Measurements from ENCODE around the gene DISP2.

DISP2 gene

GRCh38 chr15:40325700-40326099 lies 32.3 kb upstream of the DISP2 start:
- no peak for DNase-seq
- peaks cover 19% of the 10 kb centered on the region for H3K36me3 ChIP-seq
- no peak overlapping the region for H3K4me3 ChIP-seq (ENCODE audit: low read depth, low read length)
- no peak for TF ChIP-seq CTCF (IDR thresholded peaks at IDR 0.05; ENCODE audit: low read depth, low read length)
- H3K9me3 ChIP-seq (ENCODE audit: severe bottlenecking): no peaks in the 10 kb centered on the region
- no peak overlapping the region for H3K27ac ChIP-seq
- H3K27me3 ChIP-seq (ENCODE audit: insufficient read depth, low read depth, severe bottlenecking): no peaks in the 10 kb centered on the region

GRCh38 chr15:40327457-40327856 lies 30.6 kb upstream of the DISP2 start:
- Histone ChIP-seq H3K27ac (no peak overlapping the region), H3K36me3 (peaks cover 19% of the 10 kb centered on the region), H3K9me3 (ENCODE audit: severe bottlenecking) (no peaks in the 10 kb centered on the region), H3K4me3 (ENCODE audit: low read depth, low read length) (no peak overlapping the region), H3K27me3 (ENCODE audit: insufficient read depth, low read depth, severe bottlenecking) (no peaks in the 10 kb centered on the region)
- no peak for TF ChIP-seq CTCF (IDR thresholded peaks at IDR 0.05; ENCODE audit: low read depth, low read length)
- DNase-seq: no peak

- no peak for DNase-seq
Measured at GRCh38 chr15:40328176-40328575, 29.8 kb upstream of the DISP2 start.

GRCh38 chr15:40328751-40329150 lies 29.3 kb upstream of the DISP2 start:
- H3K4me3 ChIP-seq (ENCODE audit: low read depth, low read length): no peak overlapping the region
- H3K27ac ChIP-seq: no peak overlapping the region

More at GRCh38 chr15:40328176-40328575, 29.8 kb upstream of the DISP2 start:
- H3K36me3 ChIP-seq: peaks cover 19% of the 10 kb centered on the region
- H3K27ac ChIP-seq: no peak overlapping the region
- H3K27me3 ChIP-seq (ENCODE audit: insufficient read depth, low read depth, severe bottlenecking): no peaks in the 10 kb centered on the region
- H3K4me3 ChIP-seq (ENCODE audit: low read depth, low read length): no peak overlapping the region
- H3K9me3 ChIP-seq (ENCODE audit: severe bottlenecking): no peaks in the 10 kb centered on the region
- TF ChIP-seq CTCF (IDR thresholded peaks at IDR 0.05; ENCODE audit: low read depth, low read length): no peak

GRCh38 chr15:40329804-40330203 lies 28.2 kb upstream of the DISP2 start:
- no peak for TF ChIP-seq CTCF (IDR thresholded peaks at IDR 0.05; ENCODE audit: low read depth, low read length)
- H3K27ac ChIP-seq: no peak overlapping the region
- no peak for DNase-seq

More at GRCh38 chr15:40328751-40329150, 29.3 kb upstream of the DISP2 start:
- TF ChIP-seq CTCF (IDR thresholded peaks at IDR 0.05; ENCODE audit: low read depth, low read length): no peak
- no peaks in the 10 kb centered on the region for H3K27me3 ChIP-seq (ENCODE audit: insufficient read depth, low read depth, severe bottlenecking)
- no peak for DNase-seq
- H3K36me3 ChIP-seq: peaks cover 19% of the 10 kb centered on the region
- no peaks in the 10 kb centered on the region for H3K9me3 ChIP-seq (ENCODE audit: severe bottlenecking)

GRCh38 chr15:40330368-40330836 lies 27.6 kb upstream of the DISP2 start:
- H3K9me3 ChIP-seq (ENCODE audit: severe bottlenecking): no peaks in the 10 kb centered on the region
- no peak overlapping the region for H3K4me3 ChIP-seq (ENCODE audit: low read depth, low read length)
- H3K27me3 ChIP-seq (ENCODE audit: insufficient read depth, low read depth, severe bottlenecking): no peaks in the 10 kb centered on the region
- TF ChIP-seq CTCF (IDR thresholded peaks at IDR 0.05; ENCODE audit: low read depth, low read length): no peak
- H3K27ac ChIP-seq: no peak overlapping the region
- peaks cover 15% of the 10 kb centered on the region for H3K36me3 ChIP-seq
- no peak for DNase-seq

More at GRCh38 chr15:40329804-40330203, 28.2 kb upstream of the DISP2 start:
- H3K9me3 ChIP-seq (ENCODE audit: severe bottlenecking): no peaks in the 10 kb centered on the region
- H3K27me3 ChIP-seq (ENCODE audit: insufficient read depth, low read depth, severe bottlenecking): no peaks in the 10 kb centered on the region
- H3K36me3 ChIP-seq: peaks cover 19% of the 10 kb centered on the region
- no peak overlapping the region for H3K4me3 ChIP-seq (ENCODE audit: low read depth, low read length)
